Chondrocyte (in vitro differentiated cells): ENCODE data around the gene CD160. TPM values are rescaled to one million over a fixed set of nuclear protein-coding genes. Genes with fewer than 3 reads are reported as not detected.
"Not testable (repeated sequence)": the region's sequence is repeated elsewhere in the genome, so short reads cannot be mapped to it uniquely, and the experiment has no call there.

Source experiments
- DNase-seq: peaks from one replicate; pipeline ENCODE4 v3.0.0; 2021; ENCODE audit warnings: mixed read lengths, low spot score
- H3K27ac Mint-ChIP-seq: one replicate; pipeline ENCODE4 v1.8.0; 2021; ENCODE audit warnings: mild to moderate bottlenecking, moderate library complexity, mixed read lengths; ENCODE audit not compliant: unreplicated experiment
- H3K27me3 Mint-ChIP-seq: 2 replicates; pipeline ENCODE4 v1.8.0; 2021; ENCODE audit warnings: low read depth, mixed read lengths
- H3K36me3 Mint-ChIP-seq: 2 replicates; pipeline ENCODE4 v1.8.0; 2021; ENCODE audit warnings: low read depth, mixed read lengths
- H3K4me1 Mint-ChIP-seq: 2 replicates; pipeline ENCODE4 v1.8.0; 2021; ENCODE audit warnings: low read depth, mild to moderate bottlenecking, mixed read lengths
- H3K4me3 Mint-ChIP-seq: one replicate; pipeline ENCODE4 v1.8.0; 2021; ENCODE audit warnings: mild to moderate bottlenecking, moderate library complexity, mixed read lengths; ENCODE audit not compliant: unreplicated experiment
- H3K9me3 Mint-ChIP-seq: 2 replicates; pipeline ENCODE4 v1.8.0; 2021; ENCODE audit warnings: low read depth, mixed read lengths
- CTCF ChIP-seq: fragments of 200-600 bp; sonication (generic); IDR thresholded peaks from 2 replicates; pipeline ENCODE4 v1.5.0; 2021; ENCODE audit warnings: antibody characterized with exemption, mild to moderate bottlenecking, moderate library complexity
- total RNA-seq: library from RNA; stranded (reverse); gene quantifications from 3 replicates; pipeline ENCODE4 v1.2.1, GENCODE V29; 2021

The CD160 gene
- total RNA-seq, 1 donor from 2014 or later = not detected

GRCh38 chr1:145714524-145715111, 4.7 kb upstream of the CD160 start:
- no peak for TF ChIP-seq CTCF

GRCh38 chr1:145716641-145717345, 2.5 kb upstream of the CD160 start:
- Mint-ChIP-seq H3K9me3 (no peaks in the 10 kb centered on the region), H3K36me3 (no peaks in the 10 kb centered on the region), H3K27ac (peak overlapping the region; percentile 6), H3K4me3 (no peak overlapping the region), H3K4me1 (peaks cover 25% of the 10 kb centered on the region), H3K27me3 (no peaks in the 10 kb centered on the region)
- no peak for TF ChIP-seq CTCF
- no peak for DNase-seq

More at GRCh38 chr1:145714524-145715111, 4.7 kb upstream of the CD160 start:
- Mint-ChIP-seq H3K9me3 (peaks cover 3% of the 10 kb centered on the region), H3K27ac (no peak overlapping the region), H3K27me3 (no peaks in the 10 kb centered on the region), H3K4me1 (peaks cover 14% of the 10 kb centered on the region), H3K4me3 (no peak overlapping the region), H3K36me3 (peaks cover 2% of the 10 kb centered on the region)
- DNase-seq = no peak

- Mint-ChIP-seq H3K27me3 (no peaks in the 10 kb centered on the region), H3K4me3 (no peak overlapping the region), H3K4me1 (peaks cover 25% of the 10 kb centered on the region), H3K9me3 (no peaks in the 10 kb centered on the region), H3K36me3 (no peaks in the 10 kb centered on the region), H3K27ac (no peak overlapping the region)
- DNase-seq = no peak
- TF ChIP-seq CTCF = no peak
These were observed 1.5 kb upstream of the CD160 start for GRCh38 chr1:145717833-145718232.

- H3K4me3 Mint-ChIP-seq, H3K27me3 Mint-ChIP-seq: not testable (repeated sequence)
These were observed 834 bp upstream of the CD160 start for GRCh38 chr1:145718465-145718864.

GRCh38 chr1:145720556-145720877, 1.2 kb downstream of the CD160 start:
- H3K4me1 Mint-ChIP-seq = peaks cover 25% of the 10 kb centered on the region
- no peak for DNase-seq
- no peak overlapping the region for H3K4me3 Mint-ChIP-seq
- H3K27ac Mint-ChIP-seq = no peak overlapping the region
- H3K9me3 Mint-ChIP-seq = no peaks in the 10 kb centered on the region
- H3K27me3 Mint-ChIP-seq = no peaks in the 10 kb centered on the region
- TF ChIP-seq CTCF = no peak
- no peaks in the 10 kb centered on the region for H3K36me3 Mint-ChIP-seq

More at GRCh38 chr1:145718465-145718864, 834 bp upstream of the CD160 start:
- H3K9me3 Mint-ChIP-seq, H3K36me3 Mint-ChIP-seq, DNase-seq, H3K27ac Mint-ChIP-seq: not testable (repeated sequence)
- H3K4me1 Mint-ChIP-seq = peaks cover 25% of the 10 kb centered on the region
